ENCODE measurements around the gene STIM2. TPM values are rescaled to one million over a fixed set of nuclear protein-coding genes. Genes with fewer than 3 reads are reported as not detected.
"Not testable (repeated sequence)": the region's sequence is repeated elsewhere in the genome, so short reads cannot be mapped to it uniquely, and the experiment has no call there.

The STIM2 gene
- total and polyA plus RNA-seq, 2 donors (not counting 1 experiment from before 2014, with no cell fraction given): 19.0 to 33.0 TPM

DNA sequence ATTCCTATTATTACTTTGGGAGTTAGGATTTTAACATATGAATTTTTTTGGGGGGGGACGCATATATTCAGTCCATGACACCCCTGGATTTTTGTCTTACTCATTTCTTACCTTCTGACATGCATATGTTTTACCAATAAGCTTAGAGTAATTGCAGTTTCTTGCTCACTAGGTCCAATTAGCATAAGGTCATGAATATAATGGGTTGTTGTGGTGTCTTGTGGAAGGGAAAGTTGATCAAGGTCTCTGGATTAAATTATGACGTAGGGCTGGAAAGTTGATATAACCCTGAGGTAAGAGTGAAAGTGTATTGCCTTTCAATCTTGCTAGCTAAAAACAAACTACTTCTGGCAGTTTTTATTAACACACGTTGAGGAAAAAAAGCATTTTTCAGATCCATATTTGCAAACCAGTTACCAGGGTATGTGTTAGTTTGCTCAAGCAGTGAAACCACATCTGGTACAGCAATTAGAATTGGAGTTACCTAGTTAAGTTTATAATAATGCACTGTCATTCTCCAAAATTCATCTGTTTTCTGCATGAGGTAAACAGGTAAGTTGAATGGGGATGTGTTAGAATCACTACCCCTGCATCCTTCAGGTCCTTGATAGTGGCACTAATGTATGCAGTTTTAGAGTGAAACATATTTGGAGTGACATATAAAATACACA, 32.0 kb downstream of the STIM2 start:
- no peak for TF ChIP-seq EZH2 (IDR thresholded peaks at IDR 0.05; ENCODE audit: low read length, missing control alignments)
- no peak for TF ChIP-seq CTCF (conservative IDR thresholded peaks at IDR 0.05 in 1 of 2, IDR thresholded peaks at IDR 0.05 in 1 of 2; ENCODE audit: low read depth in 1 of 2, low read length in 2 of 2)
- Histone ChIP-seq H3K36me3 (ENCODE audit: control insufficient read depth, insufficient read depth, low read length) (no peaks in the 10 kb centered on the region), H3K9me3 (ENCODE audit: control insufficient read depth, insufficient read depth, low read depth, low read length) (no peaks in the 10 kb centered on the region), H2AFZ (ENCODE audit: low read length) (no peak overlapping the region), H3K4me1 (ENCODE audit: control insufficient read depth, extremely low read depth, insufficient read depth, low read length) (peaks cover 3% of the 10 kb centered on the region), H3K27ac (ENCODE audit: insufficient read depth, low read length) (no peak overlapping the region), H3K4me2 (ENCODE audit: extremely low read depth, insufficient read depth, low read length) (no peak overlapping the region), H4K20me1 (ENCODE audit: control insufficient read depth, extremely low read depth, insufficient read depth, low read length) (no peaks in the 10 kb centered on the region), H3K79me2 (ENCODE audit: control insufficient read depth, insufficient read depth, low read length) (peaks cover 3% of the 10 kb centered on the region), H3K9ac (ENCODE audit: insufficient read depth, low read length) (no peak overlapping the region), H3K27me3 (ENCODE audit: control insufficient read depth, insufficient read depth, low read length) (no peaks in the 10 kb centered on the region), H3K4me3 (replicated peaks in 1 of 4; ENCODE audit: control extremely low read depth in 1 of 4, insufficient read depth in 1 of 4, low read depth in 3 of 4, low read length in 4 of 4) (no peak overlapping the region)
- DNase-seq (ENCODE audit: low read depth in 2 of 2): no peak

DNA sequence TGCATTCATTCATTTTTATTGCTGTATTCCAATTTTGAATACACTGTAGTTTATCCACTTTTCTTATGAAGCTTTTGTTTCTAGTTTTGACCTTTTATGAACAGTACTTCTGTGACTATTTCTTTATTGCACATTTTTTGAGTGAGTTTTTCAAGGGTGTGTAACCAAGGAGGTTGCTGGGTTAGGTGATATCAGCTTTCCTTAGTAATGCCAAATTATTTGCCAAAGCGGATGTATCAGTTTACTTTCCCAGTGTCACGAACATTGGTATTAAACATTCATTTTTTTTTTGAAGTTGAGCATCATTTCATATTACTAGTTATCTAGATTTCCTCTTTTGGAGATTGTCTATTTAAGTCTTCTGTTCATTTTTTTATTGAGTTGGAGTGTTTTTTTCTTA, 32.9 kb downstream of the STIM2 start:
- H3K27ac ChIP-seq (ENCODE audit: insufficient read depth, low read length): no peak overlapping the region
- peaks cover 3% of the 10 kb centered on the region for H3K79me2 ChIP-seq (ENCODE audit: control insufficient read depth, insufficient read depth, low read length)
- H3K36me3 ChIP-seq (ENCODE audit: control insufficient read depth, insufficient read depth, low read length): no peaks in the 10 kb centered on the region
- H3K4me2 ChIP-seq (ENCODE audit: extremely low read depth, insufficient read depth, low read length): peak overlapping the region; percentile 16
- no peak overlapping the region for H3K4me3 ChIP-seq (replicated peaks in 1 of 4; ENCODE audit: control extremely low read depth in 1 of 4, insufficient read depth in 1 of 4, low read depth in 3 of 4, low read length in 4 of 4)
- no peaks in the 10 kb centered on the region for H3K9me3 ChIP-seq (ENCODE audit: control insufficient read depth, insufficient read depth, low read depth, low read length)
- H4K20me1 ChIP-seq (ENCODE audit: control insufficient read depth, extremely low read depth, insufficient read depth, low read length): no peaks in the 10 kb centered on the region
- H3K4me1 ChIP-seq (ENCODE audit: control insufficient read depth, extremely low read depth, insufficient read depth, low read length): peaks cover 3% of the 10 kb centered on the region
- no peak overlapping the region for H3K9ac ChIP-seq (ENCODE audit: insufficient read depth, low read length)
- no peak overlapping the region for H2AFZ ChIP-seq (ENCODE audit: low read length)
- no peak for DNase-seq (ENCODE audit: low read depth in 2 of 2)
- no peaks in the 10 kb centered on the region for H3K27me3 ChIP-seq (ENCODE audit: control insufficient read depth, insufficient read depth, low read length)
- no peak for TF ChIP-seq CTCF (conservative IDR thresholded peaks at IDR 0.05 in 1 of 2, IDR thresholded peaks at IDR 0.05 in 1 of 2; ENCODE audit: low read depth in 1 of 2, low read length in 2 of 2)
- TF ChIP-seq EZH2 (IDR thresholded peaks at IDR 0.05; ENCODE audit: low read length, missing control alignments): no peak

- not testable (repeated sequence) for H3K4me2 ChIP-seq (ENCODE audit: extremely low read depth, insufficient read depth, low read length)
Observed at GRCh38 chr4:26894881-26895280, 34.2 kb downstream of the STIM2 start.

More at GRCh38 chr4:26894881-26895280, 34.2 kb downstream of the STIM2 start:
- H2AFZ ChIP-seq (ENCODE audit: low read length); H3K36me3 ChIP-seq (ENCODE audit: control insufficient read depth, insufficient read depth, low read length); H3K27ac ChIP-seq (ENCODE audit: insufficient read depth, low read length); H3K9me3 ChIP-seq (ENCODE audit: control insufficient read depth, insufficient read depth, low read depth, low read length); H3K4me1 ChIP-seq (ENCODE audit: control insufficient read depth, extremely low read depth, insufficient read depth, low read length); H3K4me3 ChIP-seq (replicated peaks in 1 of 4; ENCODE audit: control extremely low read depth in 1 of 4, insufficient read depth in 1 of 4, low read depth in 3 of 4, low read length in 4 of 4); DNase-seq (ENCODE audit: low read depth in 2 of 2); H3K9ac ChIP-seq (ENCODE audit: insufficient read depth, low read length); H4K20me1 ChIP-seq (ENCODE audit: control insufficient read depth, extremely low read depth, insufficient read depth, low read length); H3K27me3 ChIP-seq (ENCODE audit: control insufficient read depth, insufficient read depth, low read length); H3K79me2 ChIP-seq (ENCODE audit: control insufficient read depth, insufficient read depth, low read length): not testable (repeated sequence)
